ENCODE data around the gene ACOXL.

The ACOXL gene

GRCh38 chr2:111045771-111046444 is 313.5 kb downstream of the ACOXL start:
- in situ Hi-C loops (cut with HindIII; ENCODE audit: low sequenced_read_pairs) = no loop called here
- no peak for DNase-seq (ENCODE audit: low read depth, low spot score)
- H3K4me3 ChIP-seq (ENCODE audit: low read depth, low read length) = no peak overlapping the region
- TF ChIP-seq CTCF (IDR thresholded peaks at IDR 0.05; ENCODE audit: low read depth, low read length) = no peak

GRCh38 chr2:111046670-111047069 is 314.3 kb downstream of the ACOXL start:
- DNase-seq (ENCODE audit: low read depth, low spot score) = no peak
- in situ Hi-C loops (cut with HindIII; ENCODE audit: low sequenced_read_pairs) = no loop called here
- no peak overlapping the region for H3K4me3 ChIP-seq (ENCODE audit: low read depth, low read length)
- TF ChIP-seq CTCF (IDR thresholded peaks at IDR 0.05; ENCODE audit: low read depth, low read length) = no peak

GRCh38 chr2:111048856-111049768 is 316.7 kb downstream of the ACOXL start:
- no peak for TF ChIP-seq CTCF (IDR thresholded peaks at IDR 0.05; ENCODE audit: low read depth, low read length)
- no peak overlapping the region for H3K4me3 ChIP-seq (ENCODE audit: low read depth, low read length)
- no peak for DNase-seq (ENCODE audit: low read depth, low spot score)
- in situ Hi-C loops (cut with HindIII; ENCODE audit: low sequenced_read_pairs) = no loop called here

GRCh38 chr2:111049792-111050640 is 317.6 kb downstream of the ACOXL start:
- H3K4me3 ChIP-seq (ENCODE audit: low read depth, low read length) = no peak overlapping the region
- TF ChIP-seq CTCF (IDR thresholded peaks at IDR 0.05; ENCODE audit: low read depth, low read length) = no peak
- DNase-seq (ENCODE audit: low read depth, low spot score) = no peak
- in situ Hi-C loops (cut with HindIII; ENCODE audit: low sequenced_read_pairs) = loop anchor here (25.0 kb wide), 1 partner anchor 188 kb away; no protein-coding TSS in a partner anchor

GRCh38 chr2:111050701-111051376 is 318.5 kb downstream of the ACOXL start:
- H3K4me3 ChIP-seq (ENCODE audit: low read depth, low read length) = no peak overlapping the region
- TF ChIP-seq CTCF (IDR thresholded peaks at IDR 0.05; ENCODE audit: low read depth, low read length) = no peak
- DNase-seq (ENCODE audit: low read depth, low spot score) = no peak
- in situ Hi-C loops (cut with HindIII; ENCODE audit: low sequenced_read_pairs) = loop anchor here (25.0 kb wide), 1 partner anchor 189 kb away; no protein-coding TSS in a partner anchor

Measured in astrocyte of the spinal cord (primary cell).